Measurements from ENCODE around the gene PHF2.

The PHF2 gene

GRCh38 chr9:93572636-93573515 lies 3.5 kb upstream of the PHF2 start:
- H3K4me3 ChIP-seq (ENCODE audit: low read depth, low read length), result no peak overlapping the region
- TF ChIP-seq, protein P1, sequence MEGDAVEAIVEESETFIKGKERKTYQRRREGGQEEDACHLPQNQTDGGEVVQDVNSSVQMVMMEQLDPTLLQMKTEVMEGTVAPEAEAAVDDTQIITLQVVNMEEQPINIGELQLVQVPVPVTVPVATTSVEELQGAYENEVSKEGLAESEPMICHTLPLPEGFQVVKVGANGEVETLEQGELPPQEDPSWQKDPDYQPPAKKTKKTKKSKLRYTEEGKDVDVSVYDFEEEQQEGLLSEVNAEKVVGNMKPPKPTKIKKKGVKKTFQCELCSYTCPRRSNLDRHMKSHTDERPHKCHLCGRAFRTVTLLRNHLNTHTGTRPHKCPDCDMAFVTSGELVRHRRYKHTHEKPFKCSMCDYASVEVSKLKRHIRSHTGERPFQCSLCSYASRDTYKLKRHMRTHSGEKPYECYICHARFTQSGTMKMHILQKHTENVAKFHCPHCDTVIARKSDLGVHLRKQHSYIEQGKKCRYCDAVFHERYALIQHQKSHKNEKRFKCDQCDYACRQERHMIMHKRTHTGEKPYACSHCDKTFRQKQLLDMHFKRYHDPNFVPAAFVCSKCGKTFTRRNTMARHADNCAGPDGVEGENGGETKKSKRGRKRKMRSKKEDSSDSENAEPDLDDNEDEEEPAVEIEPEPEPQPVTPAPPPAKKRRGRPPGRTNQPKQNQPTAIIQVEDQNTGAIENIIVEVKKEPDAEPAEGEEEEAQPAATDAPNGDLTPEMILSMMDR (IDR thresholded peaks at IDR 0.05; ENCODE audit: low read depth, low read length), result no peak
- no peak for DNase-seq (ENCODE audit: low read depth, low spot score)
- in situ Hi-C loops (cut with HindIII; ENCODE audit: low sequenced_read_pairs), result no loop called here

DNA sequence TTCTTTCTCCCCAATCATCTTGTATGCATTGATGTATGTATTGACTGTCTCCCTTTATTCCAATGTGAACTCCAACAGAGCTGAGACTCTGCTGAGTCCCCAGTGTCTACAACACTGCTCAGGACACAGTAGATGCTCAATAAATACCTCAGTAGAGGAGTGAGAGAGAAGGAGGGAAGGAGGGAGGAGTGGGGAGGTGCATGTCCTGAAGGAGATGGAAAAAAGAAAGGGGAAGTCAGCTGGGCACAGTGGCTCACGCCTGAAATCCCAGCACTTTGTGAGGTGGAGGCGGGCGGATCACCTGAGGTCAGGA lies 2.9 kb upstream of the PHF2 start:
- in situ Hi-C loops (cut with HindIII; ENCODE audit: low sequenced_read_pairs), result no loop called here
- no peak overlapping the region for H3K4me3 ChIP-seq (ENCODE audit: low read depth, low read length)
- DNase-seq (ENCODE audit: low read depth, low spot score), result no peak
- TF ChIP-seq, protein P1 (IDR thresholded peaks at IDR 0.05; ENCODE audit: low read depth, low read length), result no peak

DNA sequence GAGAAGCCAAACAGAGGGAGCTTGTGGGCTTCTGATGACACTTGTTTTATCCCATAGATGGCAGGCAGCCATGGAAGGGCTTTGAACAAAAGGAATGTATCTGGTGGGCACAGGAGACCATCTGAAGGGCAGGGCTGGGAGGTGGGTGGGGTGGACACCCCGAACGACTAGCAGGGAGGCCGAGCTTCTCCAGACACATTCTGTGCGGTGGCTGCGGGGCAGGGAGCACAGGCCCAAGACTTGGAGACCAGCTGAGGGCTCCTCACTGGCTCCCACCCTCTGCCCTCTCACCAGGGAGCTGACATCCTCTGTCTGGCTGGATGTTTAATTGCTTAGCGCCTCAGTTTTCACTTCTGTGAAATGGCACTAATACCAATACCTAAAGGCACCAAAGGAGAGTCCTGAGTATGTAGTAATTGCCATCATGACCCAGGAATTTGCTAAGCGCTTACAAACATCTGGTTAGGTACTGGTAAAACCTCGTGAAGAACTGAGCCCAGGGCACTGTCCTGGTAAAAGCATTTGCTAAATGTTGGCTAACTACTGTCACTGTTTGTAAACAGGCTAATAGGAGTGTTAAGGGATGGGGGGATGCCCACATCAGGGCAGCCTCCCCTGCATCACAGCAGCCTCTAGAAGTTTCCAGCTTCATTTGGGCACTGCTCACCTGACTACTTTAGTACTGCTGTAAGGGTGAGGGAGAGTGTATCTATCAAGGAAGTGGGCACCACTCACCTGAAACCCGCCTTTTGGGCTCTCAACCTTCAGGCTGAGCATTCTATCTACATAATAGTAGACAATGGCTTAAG lies 2.1 kb upstream of the PHF2 start:
- TF ChIP-seq, protein P1 (IDR thresholded peaks at IDR 0.05; ENCODE audit: low read depth, low read length), result no peak
- in situ Hi-C loops (cut with HindIII; ENCODE audit: low sequenced_read_pairs), result no loop called here
- no peak for DNase-seq (ENCODE audit: low read depth, low spot score)
- H3K4me3 ChIP-seq (ENCODE audit: low read depth, low read length), result no peak overlapping the region

- TF ChIP-seq, protein P1 (IDR thresholded peaks at IDR 0.05; ENCODE audit: low read depth, low read length), result no peak
- in situ Hi-C loops (cut with HindIII; ENCODE audit: low sequenced_read_pairs), result no loop called here
- peak overlapping the region; percentile 70 for H3K4me3 ChIP-seq (ENCODE audit: low read depth, low read length)
- DNase-seq (ENCODE audit: low read depth, low spot score), result no peak
Observed at GRCh38 chr9:93574900-93575795, 1.2 kb upstream of the PHF2 start.

DNA sequence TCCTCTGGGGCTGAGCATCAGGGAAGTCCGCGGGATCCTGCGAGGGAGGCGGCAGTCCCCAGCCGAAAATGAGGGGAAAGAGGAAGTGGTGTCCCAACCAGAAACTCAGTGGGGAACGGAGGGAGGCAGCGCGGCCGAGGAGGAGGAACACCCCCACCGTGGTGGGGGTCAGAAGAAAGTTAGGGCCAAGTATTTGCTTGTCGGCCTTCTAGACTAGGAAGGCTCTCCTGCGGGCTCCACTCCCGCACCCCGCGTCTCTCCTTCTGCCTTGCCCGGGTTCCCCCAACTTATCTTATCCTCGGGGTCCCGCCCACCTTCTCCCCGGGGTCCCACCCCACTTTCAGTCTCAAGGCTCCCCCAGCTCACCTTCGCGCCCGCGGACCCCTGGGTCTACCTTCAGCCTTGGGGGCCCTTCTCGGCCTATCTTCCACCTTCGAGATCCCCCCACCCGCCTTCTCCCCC lies 557 bp upstream of the PHF2 start:
- TF ChIP-seq, protein P1 (IDR thresholded peaks at IDR 0.05; ENCODE audit: low read depth, low read length), result no peak
- DNase-seq (ENCODE audit: low read depth, low spot score), result peak; percentile 36
- peak overlapping the region; percentile 70 for H3K4me3 ChIP-seq (ENCODE audit: low read depth, low read length)
- in situ Hi-C loops (cut with HindIII; ENCODE audit: low sequenced_read_pairs), result no loop called here
